Measurements from ENCODE around the gene SENP3. TPM values are rescaled to one million over a fixed set of nuclear protein-coding genes. Genes with fewer than 3 reads are reported as not detected.

Gene SENP3
- total RNA-seq, 1 donor from 2014 or later: 92.0 TPM

DNA sequence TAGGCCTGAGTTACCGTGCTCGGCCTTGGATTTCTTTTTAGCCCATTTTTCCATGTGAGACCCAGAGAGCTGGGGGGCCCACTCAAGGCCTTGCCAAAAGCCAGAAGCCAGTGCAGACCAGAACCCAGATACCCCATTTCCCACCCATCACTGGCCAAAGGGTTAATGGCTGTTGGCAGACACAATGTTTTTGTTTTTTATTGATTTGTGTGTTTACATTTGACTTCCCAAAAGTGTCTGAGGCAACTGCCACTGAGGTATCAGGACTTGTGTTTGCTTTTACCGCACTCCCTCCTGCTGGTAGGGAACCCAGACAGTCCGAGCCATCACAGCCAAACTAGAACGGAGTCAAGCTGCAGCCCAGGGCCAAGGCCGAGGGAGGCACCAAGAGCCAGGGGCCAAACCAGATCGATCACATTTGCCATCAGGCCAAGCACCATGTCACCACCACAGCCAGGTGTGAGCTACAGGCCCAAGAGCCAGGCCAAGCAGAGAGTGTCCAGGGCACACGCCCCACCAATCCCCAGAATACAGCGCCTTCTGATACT is 20.6 kb upstream of the SENP3 start:
- TF ChIP-seq, protein P1, sequence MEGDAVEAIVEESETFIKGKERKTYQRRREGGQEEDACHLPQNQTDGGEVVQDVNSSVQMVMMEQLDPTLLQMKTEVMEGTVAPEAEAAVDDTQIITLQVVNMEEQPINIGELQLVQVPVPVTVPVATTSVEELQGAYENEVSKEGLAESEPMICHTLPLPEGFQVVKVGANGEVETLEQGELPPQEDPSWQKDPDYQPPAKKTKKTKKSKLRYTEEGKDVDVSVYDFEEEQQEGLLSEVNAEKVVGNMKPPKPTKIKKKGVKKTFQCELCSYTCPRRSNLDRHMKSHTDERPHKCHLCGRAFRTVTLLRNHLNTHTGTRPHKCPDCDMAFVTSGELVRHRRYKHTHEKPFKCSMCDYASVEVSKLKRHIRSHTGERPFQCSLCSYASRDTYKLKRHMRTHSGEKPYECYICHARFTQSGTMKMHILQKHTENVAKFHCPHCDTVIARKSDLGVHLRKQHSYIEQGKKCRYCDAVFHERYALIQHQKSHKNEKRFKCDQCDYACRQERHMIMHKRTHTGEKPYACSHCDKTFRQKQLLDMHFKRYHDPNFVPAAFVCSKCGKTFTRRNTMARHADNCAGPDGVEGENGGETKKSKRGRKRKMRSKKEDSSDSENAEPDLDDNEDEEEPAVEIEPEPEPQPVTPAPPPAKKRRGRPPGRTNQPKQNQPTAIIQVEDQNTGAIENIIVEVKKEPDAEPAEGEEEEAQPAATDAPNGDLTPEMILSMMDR (IDR thresholded peaks at IDR 0.05): no peak

DNA sequence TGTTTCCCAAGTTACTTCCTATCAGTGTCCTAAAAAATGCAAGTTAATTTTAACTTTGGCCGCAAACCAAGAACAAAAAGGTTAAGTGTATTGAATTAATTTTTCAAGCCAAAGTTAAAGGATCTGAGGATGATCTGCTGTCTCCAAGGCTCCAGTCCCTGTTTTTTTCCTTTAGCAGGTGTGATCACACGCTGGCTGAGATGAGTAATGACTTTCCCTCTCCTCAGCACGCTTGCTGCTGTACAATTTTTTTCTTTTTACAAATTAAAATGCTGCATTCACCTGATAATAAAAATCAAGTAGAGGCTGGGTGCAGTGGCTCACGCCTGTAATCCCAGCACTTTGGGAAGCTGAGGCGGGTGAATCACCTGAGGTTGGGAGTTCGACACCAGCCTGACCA is 16.8 kb upstream of the SENP3 start:
- DNase-seq (ENCODE audit: low spot score in 2 of 2): no peak
- intact Hi-C loops (cut with DNase I): no loop called here
- H3K9me3 ChIP-seq: no peaks in the 10 kb centered on the region
- H3K4me1 ChIP-seq: peaks cover 0 to 8% of the 10 kb centered on the region in 2 donors
- no peaks in the 10 kb centered on the region for H3K27me3 ChIP-seq
- TF ChIP-seq, protein P1 (IDR thresholded peaks at IDR 0.05): no peak
- no peak overlapping the region for H3K4me3 ChIP-seq
- H3K27ac ChIP-seq: no peak overlapping the region
- no peaks in the 10 kb centered on the region for H3K36me3 ChIP-seq

More for the DNA sequence above, 20.6 kb upstream of the SENP3 start:
- no peaks in the 10 kb centered on the region for H3K9me3 ChIP-seq
- DNase-seq (ENCODE audit: low spot score in 2 of 2): no peak
- intact Hi-C loops (cut with DNase I): no loop called here
- no peaks in the 10 kb centered on the region for H3K4me1 ChIP-seq
- H3K4me3 ChIP-seq: no peak overlapping the region
- H3K27ac ChIP-seq: no peak overlapping the region
- H3K27me3 ChIP-seq: no peaks in the 10 kb centered on the region
- H3K36me3 ChIP-seq: no peaks in the 10 kb centered on the region

DNA sequence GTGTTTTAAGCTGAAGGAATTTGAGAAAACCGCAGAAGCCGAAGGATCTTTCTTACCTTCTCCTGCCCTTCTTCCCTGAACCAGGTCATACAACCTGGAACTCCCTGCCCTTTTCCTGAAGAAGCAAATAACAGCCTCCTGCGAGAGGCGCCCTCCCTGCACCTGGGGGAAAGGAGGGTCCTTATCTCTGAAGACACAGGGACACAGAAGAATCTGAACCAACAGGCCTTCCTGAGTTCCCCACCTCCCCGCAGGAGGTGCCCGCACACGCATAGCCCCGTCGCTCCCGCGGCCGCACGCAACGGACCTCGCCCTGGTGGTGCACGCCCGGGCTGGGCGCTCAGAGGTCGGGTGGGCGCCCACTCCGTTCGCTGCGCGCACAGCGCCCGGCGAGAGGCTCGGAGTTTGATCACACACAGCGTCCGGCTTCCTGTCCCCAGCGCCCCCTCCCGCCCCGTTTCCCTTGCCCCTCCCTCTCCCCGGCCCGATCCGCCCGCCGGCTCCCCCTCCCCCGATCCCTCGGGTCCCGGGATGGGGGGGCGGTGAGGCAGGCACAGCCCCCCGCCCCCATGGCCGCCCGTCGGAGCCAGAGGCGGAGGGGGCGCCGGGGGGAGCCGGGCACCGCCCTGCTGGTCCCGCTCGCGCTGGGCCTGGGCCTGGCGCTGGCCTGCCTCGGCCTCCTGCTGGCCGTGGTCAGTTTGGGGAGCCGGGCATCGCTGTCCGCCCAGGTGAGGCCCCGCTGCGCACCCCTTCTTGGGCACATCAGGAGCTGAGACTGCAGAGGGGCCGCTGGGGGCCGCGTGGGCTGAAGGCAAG is 12.9 kb upstream of the SENP3 start, which contains the start of gene TNFSF12:
TSS of gene TNFSF12 (plus strand) at position 474 of the 816 bp plus-strand sequence. CDS start at position 570, 96 bp downstream.
- intact Hi-C loops (cut with DNase I): loop anchor here (1.0 kb wide), 1 partner anchor 13 kb away; the partner anchor contains the start of gene SENP3
- no peaks in the 10 kb centered on the region for H3K27me3 ChIP-seq
- peaks cover 0 to 8% of the 10 kb centered on the region in 2 donors for H3K4me1 ChIP-seq
- peaks cover 4 to 6% of the 10 kb centered on the region in 2 donors for H3K36me3 ChIP-seq
- peak within 1 kb of the TSS; percentile 65 to 74 for H3K4me3 ChIP-seq
- TF ChIP-seq, protein P1 (IDR thresholded peaks at IDR 0.05): peak in 1 of 3 experiments; percentile 14
- H3K9me3 ChIP-seq: no peaks in the 10 kb centered on the region
- peak in 1 of 2 donors; percentile 81 for DNase-seq (ENCODE audit: low spot score in 2 of 2)
- H3K27ac ChIP-seq: peak within 1 kb of the TSS; percentile 89 to 92

DNA sequence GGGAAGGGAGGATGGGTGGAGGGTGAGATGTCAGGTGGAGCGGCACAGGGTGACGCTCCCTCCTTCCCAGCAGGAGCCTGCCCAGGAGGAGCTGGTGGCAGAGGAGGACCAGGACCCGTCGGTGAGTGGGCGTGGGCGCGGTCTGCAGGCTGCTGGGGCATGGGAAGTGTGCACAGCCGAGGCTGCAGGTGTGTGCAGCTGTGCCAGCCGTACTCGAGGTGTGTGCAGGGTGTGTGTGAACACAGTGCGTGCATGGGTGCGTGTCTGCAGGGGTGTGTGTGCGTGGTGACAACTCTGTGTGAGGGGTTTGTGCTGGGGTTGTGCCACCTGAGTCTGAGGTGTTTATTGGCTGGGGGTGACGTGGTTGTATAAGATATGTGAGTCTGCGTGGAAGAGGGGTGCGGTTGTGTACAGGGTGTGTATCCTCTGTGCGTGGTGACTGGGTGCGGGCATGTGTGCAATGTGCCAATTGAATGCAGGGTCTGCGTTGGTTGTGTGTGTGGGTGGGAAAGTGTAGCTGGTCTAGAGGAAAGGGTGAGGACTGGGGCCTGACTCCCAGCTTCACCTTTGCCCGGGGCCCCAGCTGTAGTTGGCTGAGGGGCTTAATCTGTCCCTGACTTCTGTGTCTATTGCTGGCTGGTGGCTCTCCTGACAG is 12.2 kb upstream of the SENP3 start:
- H3K36me3 ChIP-seq: peaks cover 4 to 7% of the 10 kb centered on the region in 2 donors
- intact Hi-C loops (cut with DNase I): loop anchor here (1.0 kb wide), 1 partner anchor 12 kb away; the partner anchor contains the start of gene SENP3
- TF ChIP-seq, protein P1 (IDR thresholded peaks at IDR 0.05): no peak
- no peaks in the 10 kb centered on the region for H3K27me3 ChIP-seq
- H3K9me3 ChIP-seq: no peaks in the 10 kb centered on the region
- peak overlapping the region; percentile 65 to 74 for H3K4me3 ChIP-seq
- peaks cover 0 to 8% of the 10 kb centered on the region in 2 donors for H3K4me1 ChIP-seq
- H3K27ac ChIP-seq: peak overlapping the region; percentile 89 to 92
- DNase-seq (ENCODE audit: low spot score in 2 of 2): no peak

DNA sequence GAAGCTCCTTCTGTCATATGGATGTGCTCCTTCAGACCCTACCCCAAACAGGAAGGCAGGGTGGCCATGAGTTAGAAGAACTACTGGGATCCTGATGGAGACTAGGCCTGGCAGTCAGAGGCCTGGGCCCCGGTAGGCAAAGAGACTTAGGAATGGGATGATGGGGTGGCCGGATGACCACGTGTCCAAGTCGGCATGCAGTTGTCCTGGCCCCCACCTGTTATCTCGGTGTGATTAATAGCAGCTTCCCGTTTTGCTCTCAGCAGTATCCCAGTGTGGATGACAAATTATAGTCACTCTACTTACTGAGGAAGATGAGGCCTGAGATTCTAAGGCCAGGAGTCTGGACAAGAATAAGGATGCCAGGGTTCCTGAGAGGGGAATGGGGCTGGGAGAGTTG is 11.4 kb upstream of the SENP3 start:
- H3K4me1 ChIP-seq: peaks cover 0 to 8% of the 10 kb centered on the region in 2 donors
- H3K9me3 ChIP-seq: no peaks in the 10 kb centered on the region
- peak overlapping the region; percentile 89 to 92 for H3K27ac ChIP-seq
- TF ChIP-seq, protein P1 (IDR thresholded peaks at IDR 0.05): no peak
- H3K36me3 ChIP-seq: peaks cover 4 to 7% of the 10 kb centered on the region in 2 donors
- peak overlapping the region in 1 of 2 donors; percentile 74 for H3K4me3 ChIP-seq
- DNase-seq (ENCODE audit: low spot score in 2 of 2): no peak
- H3K27me3 ChIP-seq: no peaks in the 10 kb centered on the region
- intact Hi-C loops (cut with DNase I): no loop called here

Data from ascending aorta (tissue), 2 donors.